Effector memory CD8-positive, alpha-beta T cell (primary cell): ENCODE measurements around the gene CEP63.
"Not testable (repeated sequence)": the region's sequence is repeated elsewhere in the genome, so short reads cannot be mapped to it uniquely, and the experiment has no call there.

Source experiments
- ATAC-seq: fragments of 150-1000 bp; cut with Tn5 transposase; replicated peaks from 2 replicates; pipeline ENCODE4 v1.10.0; 2021; ENCODE audit warnings: mild to moderate bottlenecking, moderate library complexity
- DNase-seq, 3 experiments: peaks; one replicate each; pipeline ENCODE4 v3.0.0; 2021
- H3K27ac Mint-ChIP-seq, 2 donors: one replicate each; pipeline ENCODE4 v1.8.0; 2022; ENCODE audit warnings: mild to moderate bottlenecking in 2 of 2, mixed read lengths in 2 of 2, moderate library complexity in 2 of 2
- H3K27me3 Mint-ChIP-seq, 2 donors: one replicate each; pipeline ENCODE4 v1.8.0; 2022; ENCODE audit warnings: mixed read lengths in 2 of 2
- H3K36me3 Mint-ChIP-seq: one replicate; pipeline ENCODE4 v1.8.0; 2022; ENCODE audit warnings: mild to moderate bottlenecking, moderate library complexity, mixed read lengths; ENCODE audit not compliant: insufficient read depth
- H3K4me1 Mint-ChIP-seq, 2 donors: one replicate each; pipeline ENCODE4 v1.8.0; 2022; ENCODE audit warnings: low read depth in 2 of 2, mixed read lengths in 2 of 2
- H3K4me3 Mint-ChIP-seq, 2 donors: one replicate each; pipeline ENCODE4 v1.8.0; 2022; ENCODE audit warnings: mild to moderate bottlenecking in 2 of 2, mixed read lengths in 2 of 2, moderate library complexity in 2 of 2
- H3K9me3 Mint-ChIP-seq, 2 donors: one replicate each; pipeline ENCODE4 v1.8.0; 2022; ENCODE audit warnings: mixed read lengths in 2 of 2

The CEP63 gene

GRCh38 chr3:134542287-134542958, 56.6 kb downstream of the CEP63 start:
- Mint-ChIP-seq H3K36me3 (peaks cover 32% of the 10 kb centered on the region), H3K9me3 (no peaks in the 10 kb centered on the region), H3K4me3 (no peak overlapping the region), H3K4me1 (no peaks in the 10 kb centered on the region), H3K27ac (no peak overlapping the region), H3K27me3 (no peaks in the 10 kb centered on the region)
- DNase-seq: no peak
- no peak for ATAC-seq

GRCh38 chr3:134543113-134543512, 57.3 kb downstream of the CEP63 start:
- no peaks in the 10 kb centered on the region for H3K4me1 Mint-ChIP-seq

DNA sequence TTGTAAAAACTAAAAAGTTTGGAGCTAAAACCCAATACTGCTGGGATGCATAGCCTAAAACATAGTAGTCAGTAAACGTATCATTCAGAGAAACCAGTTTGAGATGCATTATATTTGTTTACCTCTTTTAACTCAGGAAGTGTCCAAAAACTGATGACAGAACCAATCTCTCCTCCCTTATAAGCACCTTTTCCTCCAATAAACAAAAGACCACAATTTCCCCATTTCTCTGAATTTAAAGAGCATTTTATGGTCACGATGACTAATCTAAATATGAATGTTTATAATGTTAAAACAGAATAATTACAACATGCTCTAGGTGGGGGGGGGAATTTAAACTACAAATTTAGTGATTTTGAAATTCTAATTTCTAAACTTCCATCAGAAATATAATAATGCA, 58.5 kb downstream of the CEP63 start:
- H3K9me3 Mint-ChIP-seq: no peaks in the 10 kb centered on the region
- no peaks in the 10 kb centered on the region for H3K4me1 Mint-ChIP-seq
- no peak for ATAC-seq
- H3K27me3 Mint-ChIP-seq: no peaks in the 10 kb centered on the region
- peaks cover 38% of the 10 kb centered on the region for H3K36me3 Mint-ChIP-seq
- DNase-seq: no peak
- H3K27ac Mint-ChIP-seq: no peak overlapping the region
- H3K4me3 Mint-ChIP-seq: no peak overlapping the region

More at GRCh38 chr3:134543113-134543512, 57.3 kb downstream of the CEP63 start:
- Mint-ChIP-seq H3K4me3 (no peak overlapping the region), H3K27me3 (no peaks in the 10 kb centered on the region), H3K27ac (no peak overlapping the region), H3K36me3 (peaks cover 31% of the 10 kb centered on the region), H3K9me3 (no peaks in the 10 kb centered on the region)
- no peak for DNase-seq
- ATAC-seq: no peak

GRCh38 chr3:134544783-134545182, 58.9 kb downstream of the CEP63 start:
- Mint-ChIP-seq H3K36me3 (peaks cover 43% of the 10 kb centered on the region), H3K27ac (peak overlapping the region in 1 of 2 donors; percentile 15)
- not testable (repeated sequence) for DNase-seq, H3K9me3 Mint-ChIP-seq, ATAC-seq, H3K4me1 Mint-ChIP-seq, H3K4me3 Mint-ChIP-seq, H3K27me3 Mint-ChIP-seq

- no peak overlapping the region for H3K27ac Mint-ChIP-seq
- H3K36me3 Mint-ChIP-seq: peaks cover 53% of the 10 kb centered on the region
- no peak overlapping the region for H3K4me3 Mint-ChIP-seq
Measured at GRCh38 chr3:134545818-134546217, 60.0 kb downstream of the CEP63 start.

DNA sequence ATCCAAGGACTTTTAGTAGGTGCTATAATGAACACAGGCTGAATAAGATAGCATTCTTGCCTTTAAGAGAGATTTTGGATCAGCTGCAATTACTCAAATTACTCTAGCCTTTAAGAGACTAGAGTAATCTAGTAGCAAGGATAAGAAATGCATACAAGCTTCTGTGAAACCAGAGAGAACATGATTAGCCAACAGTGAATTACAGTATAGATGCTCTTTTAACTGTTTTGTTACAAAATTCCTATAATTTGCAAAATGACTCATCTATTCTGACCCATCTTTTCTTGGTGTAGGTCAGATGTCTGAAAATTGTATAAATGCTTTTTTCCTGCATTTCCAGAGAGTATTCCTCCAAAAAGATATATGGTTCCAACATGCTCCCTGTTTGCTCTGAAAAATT, 66.9 kb downstream of the CEP63 start:
- Mint-ChIP-seq H3K4me3 (no peak overlapping the region), H3K9me3 (no peaks in the 10 kb centered on the region), H3K27ac (no peak overlapping the region), H3K36me3 (peaks cover 51% of the 10 kb centered on the region), H3K27me3 (no peaks in the 10 kb centered on the region), H3K4me1 (no peaks in the 10 kb centered on the region)
- no peak for DNase-seq
- ATAC-seq: no peak

More at GRCh38 chr3:134545818-134546217, 60.0 kb downstream of the CEP63 start:
- no peaks in the 10 kb centered on the region for H3K9me3 Mint-ChIP-seq
- no peaks in the 10 kb centered on the region for H3K27me3 Mint-ChIP-seq
- no peak for DNase-seq
- ATAC-seq: no peak
- H3K4me1 Mint-ChIP-seq: no peaks in the 10 kb centered on the region

- Mint-ChIP-seq H3K9me3 (no peaks in the 10 kb centered on the region), H3K27ac (no peak overlapping the region), H3K27me3 (no peaks in the 10 kb centered on the region), H3K4me1 (no peaks in the 10 kb centered on the region), H3K4me3 (no peak overlapping the region), H3K36me3 (peaks cover 27% of the 10 kb centered on the region)
- no peak for DNase-seq
- no peak for ATAC-seq
Measured at GRCh38 chr3:134559591-134559990, 73.7 kb downstream of the CEP63 start.

GRCh38 chr3:134562055-134562454, 76.2 kb downstream of the CEP63 start:
- no peak overlapping the region for H3K4me3 Mint-ChIP-seq
- DNase-seq: no peak
- H3K36me3 Mint-ChIP-seq: peaks cover 27% of the 10 kb centered on the region
- H3K4me1 Mint-ChIP-seq: no peaks in the 10 kb centered on the region
- no peaks in the 10 kb centered on the region for H3K27me3 Mint-ChIP-seq
- peak overlapping the region in 1 of 2 donors; percentile 21 for H3K27ac Mint-ChIP-seq
- no peaks in the 10 kb centered on the region for H3K9me3 Mint-ChIP-seq
- ATAC-seq: no peak

- no peaks in the 10 kb centered on the region for H3K4me1 Mint-ChIP-seq
- no peaks in the 10 kb centered on the region for H3K9me3 Mint-ChIP-seq
- DNase-seq (no peak), ATAC-seq (no peak)
- H3K36me3 Mint-ChIP-seq: peaks cover 24% of the 10 kb centered on the region
- H3K27me3 Mint-ChIP-seq: no peaks in the 10 kb centered on the region
- H3K4me3 Mint-ChIP-seq: no peak overlapping the region
- H3K27ac Mint-ChIP-seq: peak overlapping the region in 1 of 2 donors; percentile 5
Measured at GRCh38 chr3:134563601-134564000, 77.7 kb downstream of the CEP63 start.

GRCh38 chr3:134564991-134565390, 79.1 kb downstream of the CEP63 start:
- H3K9me3 Mint-ChIP-seq: peaks cover 0 to 5% of the 10 kb centered on the region in 2 donors
- H3K4me3 Mint-ChIP-seq: no peak overlapping the region
- peaks cover 16% of the 10 kb centered on the region for H3K36me3 Mint-ChIP-seq
- no peaks in the 10 kb centered on the region for H3K27me3 Mint-ChIP-seq
- H3K27ac Mint-ChIP-seq: no peak overlapping the region
- no peak for DNase-seq
- H3K4me1 Mint-ChIP-seq: no peaks in the 10 kb centered on the region
- no peak for ATAC-seq

DNA sequence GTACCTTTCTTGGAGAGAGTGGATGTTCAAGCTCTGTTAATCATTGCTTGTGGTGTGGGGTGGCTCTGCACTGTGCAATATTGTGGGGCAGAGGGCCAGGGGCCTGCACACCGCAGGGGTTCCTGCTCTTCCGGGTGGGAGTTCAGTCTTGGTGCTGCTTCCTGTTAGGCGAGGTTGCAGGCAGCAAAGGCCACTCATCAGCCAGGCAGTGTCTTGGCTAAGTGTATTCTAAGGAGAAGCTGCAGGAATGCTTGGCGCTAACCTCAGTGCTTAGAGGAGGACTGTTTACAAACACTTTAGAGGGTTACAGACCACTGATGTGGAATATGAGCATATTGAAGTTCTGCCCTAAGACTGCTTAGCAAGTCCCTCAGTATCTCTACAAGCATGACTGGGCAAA, 81.7 kb downstream of the CEP63 start:
- Mint-ChIP-seq H3K36me3 (peaks cover 3% of the 10 kb centered on the region), H3K4me1 (no peaks in the 10 kb centered on the region), H3K27me3 (no peaks in the 10 kb centered on the region), H3K27ac (no peak overlapping the region), H3K9me3 (peaks cover 0 to 5% of the 10 kb centered on the region in 2 donors), H3K4me3 (no peak overlapping the region)
- ATAC-seq: no peak
- no peak for DNase-seq

DNA sequence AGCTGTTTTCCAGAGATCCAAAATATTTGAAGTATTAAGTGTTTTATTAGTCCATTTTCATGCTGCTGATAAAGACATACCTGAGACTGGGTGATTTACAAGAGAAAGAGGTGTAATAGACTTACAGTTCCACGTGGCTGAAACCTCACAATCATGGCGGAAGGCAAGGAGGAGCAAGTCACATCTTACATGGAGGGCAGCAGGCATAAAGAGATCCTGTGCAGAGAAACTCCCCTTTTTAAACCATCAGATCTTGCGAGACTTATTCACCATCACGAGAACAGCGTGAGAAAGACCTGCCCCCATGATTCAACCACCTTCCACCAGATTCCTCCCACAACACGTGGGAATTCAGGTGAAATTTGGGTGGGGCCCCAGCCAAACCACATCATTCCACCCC, 82.9 kb downstream of the CEP63 start:
- DNase-seq (no peak), ATAC-seq (no peak)
- H3K9me3 Mint-ChIP-seq: peaks cover 0 to 5% of the 10 kb centered on the region in 2 donors
- H3K27ac Mint-ChIP-seq: no peak overlapping the region
- H3K4me3 Mint-ChIP-seq: no peak overlapping the region
- no peaks in the 10 kb centered on the region for H3K36me3 Mint-ChIP-seq
- H3K27me3 Mint-ChIP-seq: peaks cover 0 to 3% of the 10 kb centered on the region in 2 donors
- H3K4me1 Mint-ChIP-seq: no peaks in the 10 kb centered on the region

- H3K9me3 Mint-ChIP-seq, H3K27me3 Mint-ChIP-seq, ATAC-seq, H3K36me3 Mint-ChIP-seq, H3K4me3 Mint-ChIP-seq, DNase-seq, H3K27ac Mint-ChIP-seq, H3K4me1 Mint-ChIP-seq: not testable (repeated sequence)
Measured at GRCh38 chr3:134569899-134570298, 84.0 kb downstream of the CEP63 start.

- no peak for DNase-seq
- no peak overlapping the region for H3K4me3 Mint-ChIP-seq
- H3K36me3 Mint-ChIP-seq: no peaks in the 10 kb centered on the region
- no peaks in the 10 kb centered on the region for H3K4me1 Mint-ChIP-seq
- H3K27me3 Mint-ChIP-seq: peaks cover 0 to 8% of the 10 kb centered on the region in 2 donors
- no peak for ATAC-seq
- no peaks in the 10 kb centered on the region for H3K9me3 Mint-ChIP-seq
- no peak overlapping the region for H3K27ac Mint-ChIP-seq
Measured at GRCh38 chr3:134576426-134576825, 90.6 kb downstream of the CEP63 start.
